HepG2 (cell line): ENCODE data around the gene TSEN34. TPM values are rescaled to one million over a fixed set of nuclear protein-coding genes. Genes with fewer than 3 reads are reported as not detected.
A peak's percentile ranks its signal among the peaks of the same experiment; 100 is the strongest.

Experiments used
- ATAC-seq: fragments of 200-7000 bp; cut with Tn5 transposase; 3 replicates; pipeline ENCODE4 v1.9.1; 2020; ENCODE audit warnings: mild to moderate bottlenecking, moderate library complexity
- Bru-seq: library from RNA; stranded (reverse); fragments of 400-500 nt; gene quantifications from one replicate; lab custom pipeline; 2021; lab: Mats Ljungman, UMichigan
- BruChase-seq, 2 experiments: library from RNA; stranded (reverse); fragments of 400-500 nt; gene quantifications; one replicate each; lab custom pipeline; 2021; lab: Mats Ljungman, UMichigan
- BruUV-seq: library from RNA; stranded (reverse); fragments of 400-500 nt; replicated peaks from 2 replicates; lab custom pipeline; 2021; lab: Mats Ljungman, UMichigan
- CTCF ChIA-PET: fragments of 300-600 bp; formaldehyde crosslinking; extraction: SDS; loops from one replicate; lab custom pipeline; 2021; ENCODE audit warnings: low total read pairs, inconsistent platforms, low intra/inter-chr PET ratio; lab: Yijun Ruan, JAX
- POLR2A ChIA-PET: fragments of 350-600 bp; sonication (Branson Sonifier 250); formaldehyde crosslinking; loops from one replicate; lab custom pipeline; 2020; ENCODE audit warnings: antibody characterized with exemption, inconsistent platforms; lab: Yijun Ruan, JAX
- DNase-seq: peaks from one replicate; pipeline ENCODE4 v3.0.0-alpha.2; 2015; ENCODE audit warnings: low spot score
- FAIRE-seq: peaks from 3 replicates; lab custom pipeline; 2011; peaks lifted over from hg19 to GRCh38; lab: Jason Lieb, UNC
- H2AFZ ChIP-seq: one replicate; pipeline ENCODE4 v1.6.1; 2011; ENCODE audit warnings: low read length, inconsistent platforms
- H3K27ac ChIP-seq: fragments of 300-600 bp; 3 replicates; pipeline ENCODE4 v1.8.0; 2011; ENCODE audit warnings: mixed run types, mild to moderate bottlenecking, mixed read lengths, low read length, inconsistent platforms; ENCODE audit not compliant: insufficient read depth; ENCODE audit errors: extremely low read length
- H3K27me3 ChIP-seq, 2 experiments: fragments of 200-600 bp in 1 of 2; 2 replicates in 1 of 2; 3 replicates in 1 of 2; pipeline versions ENCODE4 v1.6.0 to v1.8.0; 2011; ENCODE audit warnings: low read length in 2 of 2, mild to moderate bottlenecking in 2 of 2, moderate library complexity in 2 of 2, inconsistent platforms in 1 of 2; ENCODE audit not compliant: insufficient read depth in 2 of 2, control insufficient read depth in 1 of 2
- H3K36me3 ChIP-seq, 2 experiments: fragments of 200-600 bp in 1 of 2; replicated peaks in 1 of 2; 2 replicates in 1 of 2; 3 replicates in 1 of 2; pipeline versions ENCODE4 v1.5.1 to v1.8.0; 2011; ENCODE audit warnings: low read length in 2 of 2, inconsistent platforms in 1 of 2; ENCODE audit not compliant: insufficient read depth in 2 of 2, control insufficient read depth in 1 of 2
- H3K4me1 ChIP-seq: 2 replicates; pipeline ENCODE4 v1.5.1; 2012; ENCODE audit warnings: low read length, inconsistent platforms; ENCODE audit not compliant: insufficient read depth
- H3K4me2 ChIP-seq: 2 replicates; pipeline ENCODE4 v1.6.0; 2011; ENCODE audit warnings: low read depth, low read length, inconsistent platforms
- H3K4me3 ChIP-seq, 3 experiments: fragments of 200-600 bp in 1 of 3; sonication (generic), shearing (Covaris generic) in 1 of 3; replicated peaks in 1 of 3; 2 replicates each; pipeline ENCODE4 v1.5.1; 2011 to 2016; ENCODE audit warnings: low read length in 3 of 3, inconsistent platforms in 2 of 3, low read depth in 2 of 3, mild to moderate bottlenecking in 2 of 3, control low read depth in 1 of 3, mixed read lengths in 1 of 3; ENCODE audit not compliant: insufficient read depth in 1 of 3
- H3K79me2 ChIP-seq: one replicate; pipeline ENCODE4 v1.6.1; 2011; ENCODE audit warnings: low read length, inconsistent platforms; ENCODE audit not compliant: insufficient read depth
- H3K9ac ChIP-seq: 2 replicates; pipeline ENCODE4 v1.6.0; 2011; ENCODE audit warnings: mild to moderate bottlenecking, low read depth, low read length, inconsistent platforms; ENCODE audit not compliant: insufficient read depth
- H3K9me3 ChIP-seq: 2 replicates; pipeline ENCODE4 v1.5.1; 2012; ENCODE audit warnings: mild to moderate bottlenecking, low read length
- H4K20me1 ChIP-seq: 2 replicates; pipeline ENCODE4 v1.6.0; 2011; ENCODE audit warnings: inconsistent platforms, mild to moderate bottlenecking, low read length, moderate library complexity; ENCODE audit not compliant: insufficient read depth
- EEA1 ChIP-seq: sonication (generic); formaldehyde crosslinking; IDR thresholded peaks from 2 replicates; pipeline ENCODE4 v1.5.1; 2020; ENCODE audit warnings: mild to moderate bottlenecking, missing genetic modification reagents, borderline replicate concordance
- FOXA3 ChIP-seq: IDR thresholded peaks from 2 replicates; pipeline ENCODE4 v1.6.1; 2016; ENCODE audit warnings: missing genetic modification reagents, missing compliant biosample characterization
- HCFC1 ChIP-seq: fragments of 150-350 bp; IDR thresholded peaks from 2 replicates; pipeline ENCODE4 v1.6.1; 2014; ENCODE audit warnings: low read depth, low read length
- MXI1 ChIP-seq: IDR thresholded peaks from 3 replicates; pipeline ENCODE4 v1.6.1; 2012; ENCODE audit warnings: low read depth, low read length, inconsistent platforms, borderline replicate concordance
- MZF1 ChIP-seq: sonication (generic); formaldehyde crosslinking; IDR thresholded peaks from 2 replicates; pipeline ENCODE4 v1.8.1; 2023; ENCODE audit warnings: mild to moderate bottlenecking, missing genetic modification reagents, borderline replicate concordance
- PAF1 ChIP-seq: IDR thresholded peaks from 2 replicates; pipeline ENCODE4 v1.6.1; 2016; ENCODE audit warnings: missing genetic modification reagents, missing compliant biosample characterization
- TAF15 ChIP-seq: fragments of 200-400 bp; formaldehyde crosslinking; IDR thresholded peaks from one replicate; pipeline ENCODE4 v1.6.1; 2018; ENCODE audit warnings: mild to moderate bottlenecking, low read depth, low read length; ENCODE audit not compliant: poor library complexity, severe bottlenecking
- TBX2 ChIP-seq: sonication (generic); formaldehyde crosslinking; IDR thresholded peaks from 2 replicates; pipeline ENCODE4 v1.5.0; 2020; ENCODE audit warnings: missing genetic modification reagents, mild to moderate bottlenecking, borderline replicate concordance
- TFE3 ChIP-seq: IDR thresholded peaks from 2 replicates; pipeline ENCODE4 v1.6.1; 2016
- ZNF20 ChIP-seq: sonication (generic); formaldehyde crosslinking; IDR thresholded peaks from 2 replicates; pipeline ENCODE4 v1.4.0; 2020; ENCODE audit warnings: mild to moderate bottlenecking, moderate library complexity, missing genetic modification reagents
- ZNF230 ChIP-seq: sonication (generic); formaldehyde crosslinking; IDR thresholded peaks from 2 replicates; pipeline ENCODE4 v1.4.0; 2020; ENCODE audit warnings: mild to moderate bottlenecking, missing genetic modification reagents
- ZNF383 ChIP-seq: sonication (generic); formaldehyde crosslinking; IDR thresholded peaks from 2 replicates; pipeline ENCODE4 v1.4.0; 2020; ENCODE audit warnings: missing genetic modification reagents, mild to moderate bottlenecking, borderline replicate concordance
- ZNF468 ChIP-seq: sonication (generic); formaldehyde crosslinking; IDR thresholded peaks from 2 replicates; pipeline ENCODE4 v1.8.0; 2022; ENCODE audit warnings: mild to moderate bottlenecking, moderate library complexity, missing genetic modification reagents
- WGBS: methylation state at CpG from one replicate; pipeline ENCODE4 v1.1.6; 2017; ENCODE audit warnings: low lambda C conversion rate; 5-methylcytosine and 5-hydroxymethylcytosine counted together
- in situ Hi-C: cut with HindIII; loops from 2 replicates; pipeline ENCODE4 v1.10.0; 2017; ENCODE audit warnings: low pct_unique_long_range_greater_than_20kb; ENCODE audit not compliant: extremely low pct_ligation_motif_present
- intact Hi-C: fragments of 100-400 bp; cut with micrococcal nuclease; formaldehyde crosslinking; loops from one replicate; pipeline ENCODE4 v1.10.0; 2022; ENCODE audit not compliant: unreplicated experiment
- long read RNA-seq, 2 experiments: library from RNA in 1 of 2; library from polyadenylated mRNA in 1 of 2; stranded (forward) in 1 of 2; unstranded in 1 of 2; transcript quantifications; one replicate each; pipeline ENCODE4 v2.0.0, GENCODE V29; 2019 to 2022
- polyA minus RNA-seq, 3 experiments: library from RNA; depleted of rRNA, polyadenylated mRNA; stranded (reverse); fragments of >200 nt; gene quantifications; 2 replicates each; pipeline ENCODE4 v1.2.3, GENCODE V29; 2011; ENCODE audit warnings: low replicate concordance in 1 of 3
- polyA plus RNA-seq, 8 experiments: library from polyadenylated mRNA; depleted of rRNA in 3 of 8; stranded (reverse) in 7 of 8; unstranded in 1 of 8; fragments of >200 nt; fragmentation: Illumina TruSeq in 4 of 8; extraction: Trizol in 4 of 8; gene quantifications; 2 replicates each; pipeline versions ENCODE4 v1.2.1 to v1.2.3, GENCODE V29; 2011 to 2016; ENCODE audit warnings: low read depth in 4 of 8, missing spikeins in 1 of 8, mixed read lengths in 1 of 8; ENCODE audit not compliant: insufficient read depth in 1 of 8
- total RNA-seq, 5 experiments: library from RNA; depleted of rRNA; stranded (reverse); fragments of >200 nt; fragmentation: Illumina TruSeq; extraction: Trizol; gene quantifications; 2 replicates each; pipeline ENCODE4 v1.2.3, GENCODE V29; 2016; ENCODE audit warnings: low read depth in 1 of 5
- TF ChIP-seq, protein P1 (sequence below): IDR thresholded peaks from 2 replicates; pipeline ENCODE4 v1.6.1; 2016; ENCODE audit warnings: missing genetic modification reagents, missing compliant biosample characterization

TSEN34 gene
- total RNA-seq (2016; rRNA removed; fragmentation: Illumina TruSeq; extraction: Trizol) (64.8 and 65.4 TPM in 2 replicates), polyA plus RNA-seq (2011; rRNA removed) (55.1 and 62.6 TPM in 2 replicates), polyA minus RNA-seq (2011; rRNA and poly(A)+ RNA removed; ENCODE audit: low replicate concordance) (43.3 and 70.9 TPM in 2 replicates), Bru-seq, nascent RNA (percentile 74 among the genes with signal in this experiment), BruChase-seq, experiment 1, labeled RNA remaining after a 6-hour chase (percentile 92 among the genes with signal in this experiment), BruChase-seq, experiment 2, labeled RNA remaining after a 2-hour chase (percentile 85 among the genes with signal in this experiment)
- total RNA-seq (2016; cell fraction: cytosol; rRNA removed; fragmentation: Illumina TruSeq; extraction: Trizol; ENCODE audit: low read depth), result 15.4 and 16.0 TPM in 2 replicates
- 63.3 and 68.4 TPM in 2 replicates for total RNA-seq (2016; cell fraction: insoluble cytoplasmic fraction; rRNA removed; fragmentation: Illumina TruSeq; extraction: Trizol)
- 33.2 and 37.1 TPM in 2 replicates for total RNA-seq (2016; cell fraction: membrane; rRNA removed; fragmentation: Illumina TruSeq; extraction: Trizol)
- total RNA-seq (2016; cell fraction: nucleus; rRNA removed; fragmentation: Illumina TruSeq; extraction: Trizol), result 20.1 and 23.9 TPM in 2 replicates
- 64.8 and 96.9 TPM in 2 replicates for polyA plus RNA-seq (2011; cell fraction: cytosol; rRNA removed)
- polyA plus RNA-seq (2011; cell fraction: nucleus; rRNA removed), result 39.4 and 39.7 TPM in 2 replicates
- 36.9 and 37.0 TPM in 2 replicates for polyA plus RNA-seq (2012)
- 19.8 and 21.5 TPM in 2 replicates for polyA plus RNA-seq (2016; cell fraction: cytosol; fragmentation: Illumina TruSeq; extraction: Trizol; ENCODE audit: low read depth)
- polyA plus RNA-seq (2016; cell fraction: insoluble cytoplasmic fraction; fragmentation: Illumina TruSeq; extraction: Trizol; ENCODE audit: low read depth), result 66.3 and 66.4 TPM in 2 replicates
- polyA plus RNA-seq (2016; cell fraction: membrane; fragmentation: Illumina TruSeq; extraction: Trizol; ENCODE audit: low read depth), result 28.2 and 30.6 TPM in 2 replicates
- polyA plus RNA-seq (2016; cell fraction: nucleus; fragmentation: Illumina TruSeq; extraction: Trizol; ENCODE audit: insufficient read depth, low read depth), result 31.1 and 43.4 TPM in 2 replicates
- polyA minus RNA-seq (2011; cell fraction: cytosol; rRNA and poly(A)+ RNA removed), result 29.5 and 30.6 TPM in 2 replicates
- polyA minus RNA-seq (2011; cell fraction: nucleus; rRNA and poly(A)+ RNA removed), result 10.3 and 10.7 TPM in 2 replicates
- long read RNA-seq, experiment 1, transcript TSEN34-201 (5 exons, 2,294 nt), result minor isoform, 59 of 207 reads
- long read RNA-seq, experiment 1, transcript TSEN34-203 (4 exons, 1,349 nt), result major isoform, 104 of 207 reads
- long read RNA-seq, experiment 1, partial matches to known transcripts, result 19 of 207 reads
- long read RNA-seq, experiment 1, other reads (novel, unspliced or antisense), result 19 of 207 reads
- long read RNA-seq, experiment 2, transcript TSEN34-201 (5 exons, 2,294 nt), result major isoform, 69 of 200 reads
- long read RNA-seq, experiment 2, transcript TSEN34-207 (3 exons, 2,372 nt), result minor isoform, 31 of 200 reads
- long read RNA-seq, experiment 2, transcript TSEN34-203 (4 exons, 1,349 nt), result minor isoform, 67 of 200 reads
- long read RNA-seq, experiment 2, partial matches to known transcripts, result 20 of 200 reads
- long read RNA-seq, experiment 2, other reads (novel, unspliced or antisense), result 12 of 200 reads

DNA sequence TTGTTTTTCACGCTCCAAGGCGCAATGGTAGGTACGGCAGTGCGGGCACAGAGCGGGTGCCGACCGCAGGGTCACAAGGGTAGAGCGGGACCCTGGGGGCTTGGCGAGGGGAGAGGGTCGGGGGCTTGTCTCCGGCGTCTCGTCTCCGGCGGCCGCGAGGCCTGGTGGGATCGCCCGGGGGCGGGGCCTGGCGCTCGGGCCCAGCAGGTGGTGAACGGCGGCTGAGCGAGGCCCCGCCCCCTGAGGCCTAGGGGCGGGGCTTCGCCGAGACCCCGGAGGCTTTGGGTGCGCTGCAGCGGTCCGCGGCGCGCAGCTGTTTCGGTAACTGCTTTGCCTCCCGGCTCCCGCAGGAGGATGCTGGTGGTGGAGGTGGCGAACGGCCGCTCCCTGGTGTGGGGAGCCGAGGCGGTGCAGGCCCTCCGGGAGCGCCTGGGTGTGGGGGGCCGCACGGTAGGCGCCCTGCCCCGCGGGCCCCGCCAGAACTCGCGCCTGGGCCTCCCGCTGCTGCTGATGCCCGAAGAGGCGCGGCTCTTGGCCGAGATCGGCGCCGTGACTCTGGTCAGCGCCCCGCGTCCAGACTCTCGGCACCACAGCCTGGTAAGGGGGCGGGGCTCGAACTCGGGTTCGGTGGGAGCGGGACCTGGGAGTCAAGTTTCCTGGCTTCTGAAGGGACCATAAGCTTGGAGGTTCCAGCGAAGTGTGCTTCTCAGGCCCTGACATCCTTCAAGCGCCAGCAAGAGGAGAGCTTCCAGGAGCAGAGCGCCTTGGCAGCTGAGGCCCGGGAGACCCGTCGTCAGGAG is at the start of gene TSEN34:
TSS of gene TSEN34 (plus strand) at position 298 of the 800 bp plus-strand sequence. CDS start at position 355, 57 bp downstream.
- no peak within 1 kb of the TSS for H2AFZ ChIP-seq
- ATAC-seq, result peak; percentile 46
- TF ChIP-seq ZNF468 (CRISPR knock-in tag) (0 out of 2 replicates have a peak, but pooled peaks have one; percentile 65), FOXA3 (CRISPR knock-in tag) (0 out of 2 replicates have a peak, but pooled peaks have one; percentile 4), ZNF383 (CRISPR knock-in tag) (no peak), MZF1 (CRISPR knock-in tag) (no peak), TFE3 (CRISPR knock-in tag) (no peak), TAF15 (peak; percentile 21), HCFC1 (no peak), ZNF20 (CRISPR knock-in tag) (no peak), EEA1 (CRISPR knock-in tag) (no peak), MXI1 (peak; percentile 68; the same call in 2 of the 3 replicates), ZNF230 (peak; percentile 26; the same call in 1 of the 2 replicates), TBX2 (CRISPR knock-in tag) (peak; percentile 28; the same call in 1 of the 2 replicates), PAF1 (CRISPR knock-in tag) (no peak)
- TF ChIP-seq, protein P1, sequence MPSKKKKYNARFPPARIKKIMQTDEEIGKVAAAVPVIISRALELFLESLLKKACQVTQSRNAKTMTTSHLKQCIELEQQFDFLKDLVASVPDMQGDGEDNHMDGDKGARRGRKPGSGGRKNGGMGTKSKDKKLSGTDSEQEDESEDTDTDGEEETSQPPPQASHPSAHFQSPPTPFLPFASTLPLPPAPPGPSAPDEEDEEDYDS (CRISPR knock-in tag), result no peak

More for the DNA sequence above, at the start of gene TSEN34:
- Histone ChIP-seq H3K36me3 (peaks cover 6 to 27% of the 10 kb centered on the region in 2 experiments; a peak in 4 of 5 replicates), H3K4me1 (peaks cover 40% of the 10 kb centered on the region), H3K27me3 (no peaks in the 10 kb centered on the region), H4K20me1 (no peaks in the 10 kb centered on the region), H3K9ac (peak within 1 kb of the TSS; percentile 92), H3K9me3 (no peaks in the 10 kb centered on the region), H3K4me3 (peak within 1 kb of the TSS; percentile 82 to 91 (median 88)), H3K4me2 (peak within 1 kb of the TSS; percentile 93), H3K27ac (peak within 1 kb of the TSS; percentile 96), H3K79me2 (peaks cover 28% of the 10 kb centered on the region)
- ChIA-PET POLR2A (interaction anchor here (0.8 to 4.9 kb wide), 11 partner anchors 11 to 327 kb away, joined by 3 to 306 read pairs (median 7); partner anchors contain the start of genes CNOT3, LENG1, MYADM and PRPF31), CTCF (no interaction called here)
- in situ Hi-C loops, result no loop called here
- WGBS, result 3% methylated on average over 15 of the region's 77 CpGs
- DNase-seq (peak; percentile 71), FAIRE-seq (no peak)
- intact Hi-C loops, result loop anchor here (2.0 to 5.0 kb wide), 2 partner anchors 20 to 41 kb away; no protein-coding TSS in a partner anchor
- TSS peak; percentile 47 for BruUV-seq
